Ovary (tissue), 3 donors: Measurements from ENCODE around the gene CTBP1.

ENCODE experiments used
- EP300 ChIP-seq: sonication (generic); formaldehyde crosslinking; IDR thresholded peaks from one replicate; pipeline ENCODE4 v1.6.1; 2017; ENCODE audit warnings: antibody characterized with exemption
- POLR2A ChIP-seq: fragments of 450-650 bp; IDR thresholded peaks from one replicate; pipeline ENCODE4 v1.6.1; 2017; ENCODE audit warnings: antibody characterized with exemption, mild to moderate bottlenecking, moderate library complexity
- TF ChIP-seq, protein P1 (sequence below), 3 donors: fragments of 450-650 bp in 2 of 3; fragments of 200-600 bp in 1 of 3; IDR thresholded peaks; one replicate each; pipeline versions ENCODE4 v1.5.1 to v1.8.0; 2016 to 2022; ENCODE audit warnings: antibody characterized with exemption in 3 of 3, mild to moderate bottlenecking in 1 of 3
- donor health status: DM: no; HTN: no; CAD: no.

- TF ChIP-seq, protein P1, sequence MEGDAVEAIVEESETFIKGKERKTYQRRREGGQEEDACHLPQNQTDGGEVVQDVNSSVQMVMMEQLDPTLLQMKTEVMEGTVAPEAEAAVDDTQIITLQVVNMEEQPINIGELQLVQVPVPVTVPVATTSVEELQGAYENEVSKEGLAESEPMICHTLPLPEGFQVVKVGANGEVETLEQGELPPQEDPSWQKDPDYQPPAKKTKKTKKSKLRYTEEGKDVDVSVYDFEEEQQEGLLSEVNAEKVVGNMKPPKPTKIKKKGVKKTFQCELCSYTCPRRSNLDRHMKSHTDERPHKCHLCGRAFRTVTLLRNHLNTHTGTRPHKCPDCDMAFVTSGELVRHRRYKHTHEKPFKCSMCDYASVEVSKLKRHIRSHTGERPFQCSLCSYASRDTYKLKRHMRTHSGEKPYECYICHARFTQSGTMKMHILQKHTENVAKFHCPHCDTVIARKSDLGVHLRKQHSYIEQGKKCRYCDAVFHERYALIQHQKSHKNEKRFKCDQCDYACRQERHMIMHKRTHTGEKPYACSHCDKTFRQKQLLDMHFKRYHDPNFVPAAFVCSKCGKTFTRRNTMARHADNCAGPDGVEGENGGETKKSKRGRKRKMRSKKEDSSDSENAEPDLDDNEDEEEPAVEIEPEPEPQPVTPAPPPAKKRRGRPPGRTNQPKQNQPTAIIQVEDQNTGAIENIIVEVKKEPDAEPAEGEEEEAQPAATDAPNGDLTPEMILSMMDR (IDR thresholded peaks at IDR 0.05) = no peak
- TF ChIP-seq POLR2A (no peak), EP300 (no peak)
Measured at GRCh38 chr4:1249148-1249730, 309 bp upstream of the CTBP1 start.
